OCI-LY1 (cell line): ENCODE results near the gene PEX7.

Experiments used
- CTCF ChIP-seq: fragments of 200-600 bp; sonication (generic), shearing (Covaris generic); IDR thresholded peaks from 2 replicates; pipeline ENCODE4 v1.5.1; 2017; ENCODE audit warnings: mild to moderate bottlenecking, antibody characterized with exemption, low read length, moderate library complexity, mixed read lengths
- EZH2 ChIP-seq: fragments of 200-600 bp; sonication (generic), shearing (Covaris generic); IDR thresholded peaks from 2 replicates; pipeline ENCODE4 v1.8.0; 2017; ENCODE audit warnings: borderline replicate concordance, mixed run types, mild to moderate bottlenecking, antibody characterized with exemption, low read length, moderate library complexity, mixed read lengths

- TF ChIP-seq CTCF (no peak), EZH2 (no peak)
Measured at GRCh38 chr6:136932599-136932998, 110.2 kb downstream of the PEX7 start.
